Measurements from ENCODE around the gene CCL7. TPM values are rescaled to one million over a fixed set of nuclear protein-coding genes. Genes with fewer than 3 reads are reported as not detected.

The CCL7 gene
- total RNA-seq, 1 experiment from 2014 or later = not detected

DNA sequence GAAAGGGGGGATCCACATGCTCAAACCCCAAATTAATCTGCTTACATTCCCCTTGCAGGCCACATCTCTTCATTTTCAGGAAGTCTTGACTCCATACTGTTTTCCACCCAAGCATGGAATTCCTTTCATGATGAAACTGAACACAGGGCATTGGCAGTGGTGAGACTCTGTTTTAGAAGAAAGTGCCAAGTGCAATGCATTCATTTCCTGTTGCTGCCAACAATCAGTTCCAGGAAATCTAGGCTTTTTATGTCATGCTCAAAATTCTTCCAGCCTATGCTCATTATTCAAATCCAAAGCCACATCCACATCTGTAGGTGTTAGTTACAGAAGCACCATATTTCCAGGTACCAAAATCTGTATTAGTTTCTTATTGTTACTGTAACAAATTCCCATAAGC is 10.9 kb upstream of the CCL7 start:
- Histone ChIP-seq H3K36me3 (ENCODE audit: control insufficient read depth, insufficient read depth, low read length) (no peaks in the 10 kb centered on the region), H3K27me3 (replicated peaks; ENCODE audit: control insufficient read depth, insufficient read depth, low read length) (no peaks in the 10 kb centered on the region; the same call in 1 of the 2 replicates), H3K9me3 (no peaks in the 10 kb centered on the region), H3K4me1 (peaks cover 8% of the 10 kb centered on the region), H3K4me3 (ENCODE audit: low read depth, low read length) (no peak overlapping the region)
- Mint-ChIP-seq H3K36me3 (ENCODE audit: insufficient read depth, unreplicated experiment) (no peaks in the 10 kb centered on the region), H3K27ac (ENCODE audit: unreplicated experiment) (no peak overlapping the region), H3K9me3 (ENCODE audit: unreplicated experiment) (no peaks in the 10 kb centered on the region), H3K4me3 (ENCODE audit: unreplicated experiment) (no peak overlapping the region), H3K4me1 (ENCODE audit: low read depth, unreplicated experiment) (no peaks in the 10 kb centered on the region), H3K27me3 (ENCODE audit: insufficient read depth, unreplicated experiment) (peaks cover 6% of the 10 kb centered on the region)
- no TSS peak for BruUV-seq (replicated peaks)
- TF ChIP-seq, protein P1, sequence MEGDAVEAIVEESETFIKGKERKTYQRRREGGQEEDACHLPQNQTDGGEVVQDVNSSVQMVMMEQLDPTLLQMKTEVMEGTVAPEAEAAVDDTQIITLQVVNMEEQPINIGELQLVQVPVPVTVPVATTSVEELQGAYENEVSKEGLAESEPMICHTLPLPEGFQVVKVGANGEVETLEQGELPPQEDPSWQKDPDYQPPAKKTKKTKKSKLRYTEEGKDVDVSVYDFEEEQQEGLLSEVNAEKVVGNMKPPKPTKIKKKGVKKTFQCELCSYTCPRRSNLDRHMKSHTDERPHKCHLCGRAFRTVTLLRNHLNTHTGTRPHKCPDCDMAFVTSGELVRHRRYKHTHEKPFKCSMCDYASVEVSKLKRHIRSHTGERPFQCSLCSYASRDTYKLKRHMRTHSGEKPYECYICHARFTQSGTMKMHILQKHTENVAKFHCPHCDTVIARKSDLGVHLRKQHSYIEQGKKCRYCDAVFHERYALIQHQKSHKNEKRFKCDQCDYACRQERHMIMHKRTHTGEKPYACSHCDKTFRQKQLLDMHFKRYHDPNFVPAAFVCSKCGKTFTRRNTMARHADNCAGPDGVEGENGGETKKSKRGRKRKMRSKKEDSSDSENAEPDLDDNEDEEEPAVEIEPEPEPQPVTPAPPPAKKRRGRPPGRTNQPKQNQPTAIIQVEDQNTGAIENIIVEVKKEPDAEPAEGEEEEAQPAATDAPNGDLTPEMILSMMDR (IDR thresholded peaks at IDR 0.05; ENCODE audit: insufficient read depth in 1 of 2, low read depth in 1 of 2, low read length in 1 of 2, severe bottlenecking in 1 of 2, unreplicated experiment in 1 of 2) = no peak
- ChIA-PET POLR2A (no interaction called here), CTCF (no interaction called here)
- intact Hi-C loops (cut with micrococcal nuclease; ENCODE audit: unreplicated experiment) = no loop called here
- no peak for DNase-seq

GRCh38 chr17:34260861-34261260 is 9.2 kb upstream of the CCL7 start:
- Mint-ChIP-seq H3K27ac (ENCODE audit: unreplicated experiment) (no peak overlapping the region), H3K36me3 (ENCODE audit: insufficient read depth, unreplicated experiment) (no peaks in the 10 kb centered on the region), H3K4me3 (ENCODE audit: unreplicated experiment) (no peak overlapping the region), H3K4me1 (ENCODE audit: low read depth, unreplicated experiment) (no peaks in the 10 kb centered on the region), H3K9me3 (ENCODE audit: unreplicated experiment) (no peaks in the 10 kb centered on the region), H3K27me3 (ENCODE audit: insufficient read depth, unreplicated experiment) (peaks cover 14% of the 10 kb centered on the region)
- intact Hi-C loops (cut with micrococcal nuclease; ENCODE audit: unreplicated experiment) = no loop called here
- ChIA-PET POLR2A (no interaction called here), CTCF (no interaction called here)
- no peak for DNase-seq
- no peaks in the 10 kb centered on the region for H3K27me3 ChIP-seq (replicated peaks; ENCODE audit: control insufficient read depth, insufficient read depth, low read length)
- BruUV-seq (replicated peaks) = no TSS peak
- H3K36me3 ChIP-seq (ENCODE audit: control insufficient read depth, insufficient read depth, low read length) = no peaks in the 10 kb centered on the region
- no peak overlapping the region for H3K4me3 ChIP-seq (ENCODE audit: low read depth, low read length)
- TF ChIP-seq, protein P1 (IDR thresholded peaks at IDR 0.05; ENCODE audit: insufficient read depth in 1 of 2, low read depth in 1 of 2, low read length in 1 of 2, severe bottlenecking in 1 of 2, unreplicated experiment in 1 of 2) = no peak
- H3K9me3 ChIP-seq = no peaks in the 10 kb centered on the region
- H3K4me1 ChIP-seq = no peaks in the 10 kb centered on the region

DNA sequence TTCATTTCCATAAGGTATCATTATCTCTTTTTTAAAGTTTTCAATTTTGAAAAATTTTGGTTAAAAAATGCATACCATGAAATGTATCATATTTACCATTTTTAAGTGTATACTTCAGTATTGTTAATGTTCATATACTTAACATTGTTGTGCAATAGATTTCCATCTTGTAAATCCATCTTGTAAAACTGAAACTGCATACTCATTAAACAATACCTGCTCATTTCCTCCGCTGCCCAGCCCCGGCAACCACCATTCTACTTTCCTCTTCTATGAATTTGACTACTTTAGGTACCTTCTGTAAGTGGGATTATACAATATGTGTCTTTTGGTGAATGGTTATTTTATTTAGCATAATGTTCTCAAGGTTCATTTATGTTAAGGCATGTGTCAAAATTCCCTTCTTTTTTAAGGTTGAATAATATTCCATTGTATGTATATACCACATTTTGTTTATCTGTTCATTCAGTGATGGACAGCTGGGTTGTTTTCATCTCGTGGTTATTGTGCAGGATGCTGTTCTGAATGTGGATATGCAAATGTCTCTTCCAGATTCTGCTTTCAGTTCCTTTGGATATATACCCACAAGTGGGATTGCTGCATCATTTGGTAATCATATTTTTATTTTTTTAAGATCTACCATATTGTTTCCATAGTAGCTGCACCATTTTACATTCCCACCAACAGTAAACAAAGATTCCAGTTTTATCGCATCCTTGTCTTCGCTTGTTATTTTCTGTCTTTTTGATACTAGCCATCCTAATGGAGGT is 8.3 kb upstream of the CCL7 start:
- Histone ChIP-seq H3K27me3 (replicated peaks; ENCODE audit: control insufficient read depth, insufficient read depth, low read length) (no peaks in the 10 kb centered on the region), H3K36me3 (ENCODE audit: control insufficient read depth, insufficient read depth, low read length) (no peaks in the 10 kb centered on the region), H3K4me3 (ENCODE audit: low read depth, low read length) (no peak overlapping the region), H3K9me3 (no peaks in the 10 kb centered on the region), H3K4me1 (no peaks in the 10 kb centered on the region)
- H3K36me3 Mint-ChIP-seq (ENCODE audit: insufficient read depth, unreplicated experiment) = no peaks in the 10 kb centered on the region
- H3K4me3 Mint-ChIP-seq (ENCODE audit: unreplicated experiment) = no peak overlapping the region
- TF ChIP-seq, protein P1 (IDR thresholded peaks at IDR 0.05; ENCODE audit: insufficient read depth in 1 of 2, low read depth in 1 of 2, low read length in 1 of 2, severe bottlenecking in 1 of 2, unreplicated experiment in 1 of 2) = no peak
- no peaks in the 10 kb centered on the region for H3K9me3 Mint-ChIP-seq (ENCODE audit: unreplicated experiment)
- H3K27me3 Mint-ChIP-seq (ENCODE audit: insufficient read depth, unreplicated experiment) = peaks cover 14% of the 10 kb centered on the region
- H3K4me1 Mint-ChIP-seq (ENCODE audit: low read depth, unreplicated experiment) = no peaks in the 10 kb centered on the region
- POLR2A ChIA-PET = no interaction called here
- CTCF ChIA-PET = no interaction called here
- no peak for DNase-seq
- BruUV-seq (replicated peaks) = no TSS peak
- no peak overlapping the region for H3K27ac Mint-ChIP-seq (ENCODE audit: unreplicated experiment)
- intact Hi-C loops (cut with micrococcal nuclease; ENCODE audit: unreplicated experiment) = no loop called here

Data from Caco-2 (cell line).